Activated CD4-positive, alpha-beta T cell treated with anti-CD3 and anti-CD28 coated beads, Interleukin-2, amount 50 U/mL, for 1 hour (primary cell): Measurements from ENCODE around the gene STK32A.

Experiments used
- DNase-seq: peaks from one replicate; pipeline ENCODE4 v3.0.0-alpha.2; 2020

The STK32A gene

GRCh38 chr5:147267082-147267832, 32.4 kb downstream of the STK32A start:
- no peak for DNase-seq

GRCh38 chr5:147276497-147276896, 41.7 kb downstream of the STK32A start:
- DNase-seq = no peak

- DNase-seq = no peak
Measured at GRCh38 chr5:147286296-147286695, 51.5 kb downstream of the STK32A start.

- DNase-seq = no peak
Measured at GRCh38 chr5:147287110-147287509, 52.3 kb downstream of the STK32A start.

GRCh38 chr5:147290261-147290660, 55.4 kb downstream of the STK32A start:
- no peak for DNase-seq

- no peak for DNase-seq
Measured at GRCh38 chr5:147303251-147303650, 68.4 kb downstream of the STK32A start.

- DNase-seq = no peak
Measured at GRCh38 chr5:147303976-147304375, 69.2 kb downstream of the STK32A start.

GRCh38 chr5:147305147-147305546, 70.3 kb downstream of the STK32A start:
- no peak for DNase-seq

GRCh38 chr5:147306351-147306750, 71.5 kb downstream of the STK32A start:
- DNase-seq = no peak

GRCh38 chr5:147307170-147307569, 72.3 kb downstream of the STK32A start:
- no peak for DNase-seq

GRCh38 chr5:147309621-147310020, 74.8 kb downstream of the STK32A start:
- no peak for DNase-seq

- no peak for DNase-seq
Measured at GRCh38 chr5:147310059-147310704, 75.4 kb downstream of the STK32A start.

GRCh38 chr5:147317978-147318684, 83.3 kb downstream of the STK32A start:
- no peak for DNase-seq

- no peak for DNase-seq
Measured at GRCh38 chr5:147321569-147321968, 86.7 kb downstream of the STK32A start.

- no peak for DNase-seq
Measured at GRCh38 chr5:147327421-147327820, 92.6 kb downstream of the STK32A start.

- DNase-seq = no peak
Measured at GRCh38 chr5:147327905-147328304, 93.1 kb downstream of the STK32A start.

- DNase-seq = no peak
Measured at GRCh38 chr5:147332658-147333057, 97.8 kb downstream of the STK32A start.

- DNase-seq = no peak
Measured at GRCh38 chr5:147336876-147337275, 102.0 kb downstream of the STK32A start.

GRCh38 chr5:147339313-147339712, 104.5 kb downstream of the STK32A start:
- no peak for DNase-seq

GRCh38 chr5:147340941-147341340, 106.1 kb downstream of the STK32A start:
- DNase-seq = no peak

GRCh38 chr5:147341345-147341744, 106.5 kb downstream of the STK32A start:
- no peak for DNase-seq

GRCh38 chr5:147344861-147345260, 110.0 kb downstream of the STK32A start:
- DNase-seq = no peak

- DNase-seq = no peak
Measured at GRCh38 chr5:147346006-147346561, 111.3 kb downstream of the STK32A start.

- no peak for DNase-seq
Measured at GRCh38 chr5:147348046-147348445, 113.2 kb downstream of the STK32A start.
